ENCODE data around the gene PPIF.

Gene PPIF

DNA sequence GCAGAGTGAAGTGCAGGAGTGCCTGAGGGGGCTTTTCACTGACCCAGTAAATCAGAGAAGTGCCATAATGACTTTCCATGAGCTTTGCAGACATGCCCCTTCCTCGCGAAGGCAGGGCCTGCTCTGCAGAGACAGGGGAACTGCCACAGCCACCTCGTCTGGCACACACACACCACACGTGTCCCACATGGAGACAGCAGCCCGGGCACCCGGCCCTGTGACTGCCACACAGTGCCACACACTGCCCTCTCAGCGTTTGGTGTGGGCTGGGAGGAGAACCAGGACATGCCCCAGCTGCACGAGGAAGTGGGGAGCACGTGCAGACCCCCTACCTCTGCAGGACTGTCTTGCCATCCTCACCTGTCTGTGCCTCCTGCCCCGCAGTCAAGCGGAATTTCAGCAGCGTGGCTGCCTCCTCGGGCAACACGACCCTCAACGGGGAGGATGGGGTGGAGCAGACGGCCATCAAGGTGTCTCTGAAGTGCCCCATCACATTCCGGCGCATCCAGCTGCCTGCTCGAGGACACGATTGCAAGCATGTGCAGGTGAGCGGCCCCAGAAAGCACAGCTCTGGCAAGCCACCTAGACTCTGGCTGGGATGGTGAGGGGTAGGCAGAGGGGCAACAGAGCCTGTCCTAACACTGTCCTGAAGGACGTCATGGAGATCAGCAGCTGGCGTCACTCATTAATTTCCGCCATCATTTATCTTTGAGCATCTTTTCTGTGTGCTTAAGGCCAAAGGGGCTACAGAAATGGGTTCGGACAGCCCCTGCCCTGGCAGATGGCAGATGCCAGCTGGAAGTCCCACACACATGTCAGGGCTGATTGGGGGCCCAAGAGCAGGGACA lies 43.4 kb upstream of the PPIF start:
- Histone ChIP-seq H3K36me3 (ENCODE audit: control insufficient read depth, insufficient read depth, low read length) (peaks cover 69% of the 10 kb centered on the region), H3K4me3 (replicated peaks; ENCODE audit: low read depth, low read length) (no peak overlapping the region), H3K27me3 (replicated peaks; ENCODE audit: control insufficient read depth, insufficient read depth, low read length) (no peaks in the 10 kb centered on the region)
- TF ChIP-seq, protein P1, sequence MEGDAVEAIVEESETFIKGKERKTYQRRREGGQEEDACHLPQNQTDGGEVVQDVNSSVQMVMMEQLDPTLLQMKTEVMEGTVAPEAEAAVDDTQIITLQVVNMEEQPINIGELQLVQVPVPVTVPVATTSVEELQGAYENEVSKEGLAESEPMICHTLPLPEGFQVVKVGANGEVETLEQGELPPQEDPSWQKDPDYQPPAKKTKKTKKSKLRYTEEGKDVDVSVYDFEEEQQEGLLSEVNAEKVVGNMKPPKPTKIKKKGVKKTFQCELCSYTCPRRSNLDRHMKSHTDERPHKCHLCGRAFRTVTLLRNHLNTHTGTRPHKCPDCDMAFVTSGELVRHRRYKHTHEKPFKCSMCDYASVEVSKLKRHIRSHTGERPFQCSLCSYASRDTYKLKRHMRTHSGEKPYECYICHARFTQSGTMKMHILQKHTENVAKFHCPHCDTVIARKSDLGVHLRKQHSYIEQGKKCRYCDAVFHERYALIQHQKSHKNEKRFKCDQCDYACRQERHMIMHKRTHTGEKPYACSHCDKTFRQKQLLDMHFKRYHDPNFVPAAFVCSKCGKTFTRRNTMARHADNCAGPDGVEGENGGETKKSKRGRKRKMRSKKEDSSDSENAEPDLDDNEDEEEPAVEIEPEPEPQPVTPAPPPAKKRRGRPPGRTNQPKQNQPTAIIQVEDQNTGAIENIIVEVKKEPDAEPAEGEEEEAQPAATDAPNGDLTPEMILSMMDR (IDR thresholded peaks at IDR 0.05; ENCODE audit: insufficient read depth, low read length, poor library complexity, severe bottlenecking), result no peak
- no peak for DNase-seq (ENCODE audit: extremely low read depth, insufficient read length)

DNA sequence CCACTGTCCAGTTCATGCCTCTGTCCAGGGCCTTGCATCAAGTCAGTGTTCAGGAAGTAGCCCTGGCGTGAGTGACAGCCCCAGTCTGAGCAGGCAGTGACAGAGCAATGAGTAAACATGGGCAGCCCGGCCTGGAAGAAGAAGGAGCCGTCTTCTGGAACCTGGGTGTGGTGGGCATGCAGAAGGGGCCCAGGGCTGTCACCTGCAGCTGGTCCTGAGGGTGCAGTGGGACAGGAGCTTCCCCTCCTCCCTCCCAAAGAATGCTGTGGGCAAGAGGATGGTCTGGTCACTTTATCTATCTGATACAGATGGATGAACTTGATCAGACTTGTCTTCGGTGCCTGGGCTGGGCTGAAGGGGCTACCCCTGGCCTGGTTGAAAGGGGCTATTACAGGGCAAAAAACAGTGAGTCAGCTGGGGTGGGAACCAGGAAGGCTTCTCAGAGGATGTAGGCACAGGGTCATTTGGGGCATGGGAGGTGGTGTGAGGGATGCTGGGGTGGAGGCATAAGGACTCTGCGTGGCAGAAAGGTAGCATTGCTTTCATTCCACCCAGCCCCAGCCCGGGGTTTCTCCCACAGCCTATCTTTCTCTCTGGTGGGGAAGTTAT lies 42.7 kb upstream of the PPIF start:
- DNase-seq (ENCODE audit: extremely low read depth, insufficient read length), result no peak
- H3K36me3 ChIP-seq (ENCODE audit: control insufficient read depth, insufficient read depth, low read length), result peaks cover 67% of the 10 kb centered on the region
- TF ChIP-seq, protein P1 (IDR thresholded peaks at IDR 0.05; ENCODE audit: insufficient read depth, low read length, poor library complexity, severe bottlenecking), result no peak

DNA sequence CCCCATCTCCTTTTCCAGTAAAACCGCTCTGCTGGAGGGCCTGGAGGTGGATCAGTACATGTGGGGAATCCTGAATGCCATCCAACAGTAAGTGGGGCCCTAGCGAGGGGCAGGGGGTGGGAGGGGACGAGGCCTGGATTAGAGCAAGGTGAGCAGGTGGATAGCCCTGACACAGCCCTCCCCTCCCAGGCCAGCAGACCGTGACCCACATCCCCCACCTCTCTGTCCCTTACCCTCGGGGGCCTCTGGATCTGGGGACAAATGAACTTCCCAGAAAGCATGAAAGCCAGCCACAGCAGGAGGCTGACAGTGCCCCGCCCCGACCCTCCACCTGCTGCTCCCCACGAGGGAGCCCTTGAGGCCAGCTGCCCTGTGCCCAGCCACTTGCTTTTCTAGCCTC lies 41.8 kb upstream of the PPIF start:
- Histone ChIP-seq H3K36me3 (ENCODE audit: control insufficient read depth, insufficient read depth, low read length) (peaks cover 64% of the 10 kb centered on the region), H3K4me3 (replicated peaks; ENCODE audit: low read depth, low read length) (no peak overlapping the region), H3K27me3 (replicated peaks; ENCODE audit: control insufficient read depth, insufficient read depth, low read length) (no peaks in the 10 kb centered on the region)
- no peak for DNase-seq (ENCODE audit: extremely low read depth, insufficient read length)
- TF ChIP-seq, protein P1 (IDR thresholded peaks at IDR 0.05; ENCODE audit: insufficient read depth, low read length, poor library complexity, severe bottlenecking), result no peak

More for the DNA sequence above, 42.7 kb upstream of the PPIF start:
- H3K27me3 ChIP-seq (replicated peaks; ENCODE audit: control insufficient read depth, insufficient read depth, low read length), result no peaks in the 10 kb centered on the region
- H3K4me3 ChIP-seq (replicated peaks; ENCODE audit: low read depth, low read length), result no peak overlapping the region

DNA sequence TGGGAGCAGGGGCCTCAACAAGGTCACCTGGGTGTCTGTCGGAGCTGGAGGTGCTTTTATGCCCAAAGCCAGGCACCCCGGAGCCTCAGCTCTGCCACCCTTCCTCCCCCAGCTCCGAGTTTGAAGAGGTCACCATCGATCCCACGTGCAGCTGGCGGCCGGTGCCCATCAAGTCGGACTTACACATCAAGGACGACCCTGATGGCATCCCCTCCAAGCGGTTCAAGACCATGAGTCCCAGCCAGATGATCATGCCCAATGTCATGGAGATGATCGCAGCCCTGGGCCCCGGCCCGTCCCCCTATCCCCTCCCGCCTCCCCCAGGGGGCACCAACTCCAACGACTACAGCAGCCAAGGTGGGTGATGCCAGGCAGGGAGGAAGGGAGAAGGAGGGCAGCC lies 41.3 kb upstream of the PPIF start:
- H3K27me3 ChIP-seq (replicated peaks; ENCODE audit: control insufficient read depth, insufficient read depth, low read length), result no peaks in the 10 kb centered on the region
- TF ChIP-seq, protein P1 (IDR thresholded peaks at IDR 0.05; ENCODE audit: insufficient read depth, low read length, poor library complexity, severe bottlenecking), result no peak
- no peak overlapping the region for H3K4me3 ChIP-seq (replicated peaks; ENCODE audit: low read depth, low read length)
- DNase-seq (ENCODE audit: extremely low read depth, insufficient read length), result no peak
- H3K36me3 ChIP-seq (ENCODE audit: control insufficient read depth, insufficient read depth, low read length), result peaks cover 61% of the 10 kb centered on the region

DNA sequence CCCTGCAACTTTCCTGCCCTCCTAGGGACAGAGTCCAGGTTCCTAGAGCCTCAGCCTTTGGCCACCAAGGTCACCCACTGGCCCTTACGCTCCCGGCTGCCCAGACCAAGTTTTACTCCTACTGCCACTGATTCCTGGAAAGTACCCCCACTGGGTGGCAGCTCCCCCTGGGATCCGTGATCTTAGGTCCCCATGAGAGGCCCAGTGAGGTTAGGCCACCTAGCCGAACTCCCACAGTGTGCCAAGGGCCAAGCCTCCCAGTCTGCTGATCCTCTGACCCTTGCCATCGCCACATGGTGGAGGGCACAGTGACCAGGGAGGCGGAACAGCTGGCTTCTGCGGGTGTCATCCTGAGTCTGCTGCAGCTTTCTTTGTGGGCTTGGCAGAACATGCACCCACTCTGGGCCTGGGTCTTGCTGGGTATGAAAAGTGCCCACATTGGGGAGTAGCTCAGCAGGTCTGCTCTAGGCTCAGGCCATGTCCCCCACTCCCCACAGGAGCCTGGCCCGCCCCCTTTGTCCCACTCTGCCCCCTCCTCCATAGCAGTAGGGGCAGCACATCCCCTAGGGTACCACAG lies 40.5 kb upstream of the PPIF start:
- no peak for DNase-seq (ENCODE audit: extremely low read depth, insufficient read length)
- Histone ChIP-seq H3K27me3 (replicated peaks; ENCODE audit: control insufficient read depth, insufficient read depth, low read length) (no peaks in the 10 kb centered on the region), H3K36me3 (ENCODE audit: control insufficient read depth, insufficient read depth, low read length) (peaks cover 56% of the 10 kb centered on the region), H3K4me3 (replicated peaks; ENCODE audit: low read depth, low read length) (no peak overlapping the region)
- TF ChIP-seq, protein P1 (IDR thresholded peaks at IDR 0.05; ENCODE audit: insufficient read depth, low read length, poor library complexity, severe bottlenecking), result no peak

Data from GM06990 (cell line).